22Rv1 (cell line): Measurements from ENCODE around the gene PGS1.

Experiments used
- H3K27ac ChIP-seq: fragments of 450-650 bp; 2 replicates; pipeline ENCODE4 v1.5.1; 2017
- ZFX ChIP-seq: fragments of 450-650 bp; IDR thresholded peaks from 2 replicates; pipeline ENCODE4 v1.6.1; 2017; ENCODE audit warnings: antibody characterized with exemption, borderline replicate concordance
- TF ChIP-seq, protein P1 (sequence below): fragments of 450-650 bp; IDR thresholded peaks from 2 replicates; pipeline ENCODE4 v1.5.1; 2017; ENCODE audit warnings: mild to moderate bottlenecking

Gene PGS1

DNA sequence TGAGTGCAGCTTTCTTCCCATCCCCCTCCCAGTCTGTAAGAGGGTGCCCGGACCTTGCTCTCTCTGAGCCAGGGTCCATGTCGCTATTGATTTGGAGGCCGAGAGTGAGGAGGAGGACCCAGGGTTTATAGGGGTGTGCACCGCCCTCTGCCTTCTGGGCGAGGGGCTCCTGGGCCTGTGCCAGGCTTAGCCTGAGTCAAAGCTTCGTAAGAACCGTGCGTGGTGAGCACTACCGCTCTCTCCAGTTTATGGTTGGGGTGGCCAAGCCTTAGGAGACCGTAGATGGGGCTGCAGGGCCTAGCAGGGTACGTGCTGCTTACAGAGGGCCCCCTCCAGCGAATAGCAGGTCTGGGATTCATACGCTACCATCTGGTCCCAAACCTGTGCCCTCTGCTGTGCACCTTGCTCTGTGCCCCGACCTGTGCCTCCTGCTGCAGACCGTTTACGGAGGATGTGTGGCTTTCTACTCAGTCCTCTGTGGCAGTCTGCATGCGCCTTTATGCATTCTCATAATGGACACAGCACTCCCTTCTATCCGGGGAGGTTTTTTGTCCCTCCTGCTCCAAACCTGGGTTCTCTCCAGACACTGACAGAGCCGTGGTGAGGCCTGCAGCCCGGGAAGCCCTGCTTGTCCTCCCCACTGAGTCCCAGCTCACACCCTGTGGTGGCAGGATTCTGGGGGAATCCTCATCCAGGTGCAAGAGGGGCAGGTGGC is 54.7 kb downstream of the PGS1 start:
- no peak for TF ChIP-seq ZFX
- TF ChIP-seq, protein P1, sequence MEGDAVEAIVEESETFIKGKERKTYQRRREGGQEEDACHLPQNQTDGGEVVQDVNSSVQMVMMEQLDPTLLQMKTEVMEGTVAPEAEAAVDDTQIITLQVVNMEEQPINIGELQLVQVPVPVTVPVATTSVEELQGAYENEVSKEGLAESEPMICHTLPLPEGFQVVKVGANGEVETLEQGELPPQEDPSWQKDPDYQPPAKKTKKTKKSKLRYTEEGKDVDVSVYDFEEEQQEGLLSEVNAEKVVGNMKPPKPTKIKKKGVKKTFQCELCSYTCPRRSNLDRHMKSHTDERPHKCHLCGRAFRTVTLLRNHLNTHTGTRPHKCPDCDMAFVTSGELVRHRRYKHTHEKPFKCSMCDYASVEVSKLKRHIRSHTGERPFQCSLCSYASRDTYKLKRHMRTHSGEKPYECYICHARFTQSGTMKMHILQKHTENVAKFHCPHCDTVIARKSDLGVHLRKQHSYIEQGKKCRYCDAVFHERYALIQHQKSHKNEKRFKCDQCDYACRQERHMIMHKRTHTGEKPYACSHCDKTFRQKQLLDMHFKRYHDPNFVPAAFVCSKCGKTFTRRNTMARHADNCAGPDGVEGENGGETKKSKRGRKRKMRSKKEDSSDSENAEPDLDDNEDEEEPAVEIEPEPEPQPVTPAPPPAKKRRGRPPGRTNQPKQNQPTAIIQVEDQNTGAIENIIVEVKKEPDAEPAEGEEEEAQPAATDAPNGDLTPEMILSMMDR = no peak
- H3K27ac ChIP-seq = no peak overlapping the region

DNA sequence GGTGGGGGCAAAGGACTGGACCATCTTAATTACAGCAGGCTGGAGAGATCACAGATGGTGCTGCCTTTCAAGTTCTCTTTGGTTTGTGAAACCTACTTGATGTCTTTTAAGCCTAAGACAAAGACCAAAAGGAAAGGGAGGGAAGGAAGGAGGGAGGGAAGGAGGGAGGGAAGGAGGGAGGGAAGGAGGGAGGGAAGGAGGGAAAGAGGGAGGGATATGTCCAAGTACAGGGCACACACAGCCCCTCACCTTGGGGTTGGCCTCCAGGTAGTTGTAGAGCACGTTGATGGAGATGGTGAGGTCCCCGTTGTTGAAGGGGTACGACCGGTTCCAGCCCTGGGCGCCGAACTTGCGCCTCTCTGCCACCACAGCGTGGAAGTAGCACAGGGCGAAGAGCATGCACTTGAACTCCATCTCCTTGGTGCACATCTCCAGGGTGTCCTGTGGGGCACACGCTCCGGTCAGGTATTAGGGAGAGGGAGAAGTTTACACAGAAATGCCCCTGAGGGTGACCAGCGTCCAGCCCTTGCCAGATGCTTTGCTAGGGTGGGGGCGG is 55.4 kb downstream of the PGS1 start:
- TF ChIP-seq ZFX = no peak
- TF ChIP-seq, protein P1 = no peak
- H3K27ac ChIP-seq = no peak overlapping the region

DNA sequence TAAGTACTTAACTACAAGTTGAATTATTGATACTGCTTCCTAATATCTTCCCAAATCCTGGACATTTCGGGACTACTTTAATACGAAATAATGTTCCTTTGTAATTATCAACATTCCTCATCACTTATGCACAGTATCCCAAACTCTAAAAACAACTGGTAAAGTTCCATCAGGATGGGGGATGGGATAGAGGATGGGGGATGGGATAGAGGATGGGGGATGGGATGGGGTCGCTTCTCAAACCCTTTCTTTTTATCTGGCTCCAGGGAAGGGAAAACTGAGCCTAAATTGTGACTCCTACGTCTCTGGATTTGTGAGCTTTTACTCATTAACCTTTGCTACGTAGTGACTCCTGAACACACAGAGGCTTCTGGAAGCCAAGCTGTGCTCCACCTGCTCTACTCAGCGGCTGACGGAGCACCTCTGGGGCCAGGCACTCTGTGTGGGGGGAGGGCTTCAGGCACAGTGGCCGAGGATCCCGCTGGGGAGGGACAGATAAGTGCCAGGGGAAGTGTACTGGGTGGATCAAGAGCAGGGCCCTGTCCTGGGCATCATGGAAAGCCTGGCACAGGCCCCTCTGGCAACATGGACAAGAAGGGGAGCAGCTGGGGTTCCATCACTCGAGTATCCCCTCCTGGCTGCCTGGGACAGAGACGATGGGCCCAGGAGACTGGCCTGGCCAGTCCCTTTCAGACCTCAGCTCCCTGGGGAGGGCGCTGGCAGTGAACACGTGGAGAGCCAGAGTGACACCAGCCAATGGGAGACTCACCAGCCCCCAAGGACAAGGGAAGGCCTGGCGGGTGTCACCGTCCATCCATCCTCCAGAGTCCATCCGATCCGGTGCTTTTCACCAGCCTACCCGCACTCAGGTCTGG is 56.2 kb downstream of the PGS1 start:
- TF ChIP-seq, protein P1 = no peak
- TF ChIP-seq ZFX = no peak
- H3K27ac ChIP-seq = no peak overlapping the region

DNA sequence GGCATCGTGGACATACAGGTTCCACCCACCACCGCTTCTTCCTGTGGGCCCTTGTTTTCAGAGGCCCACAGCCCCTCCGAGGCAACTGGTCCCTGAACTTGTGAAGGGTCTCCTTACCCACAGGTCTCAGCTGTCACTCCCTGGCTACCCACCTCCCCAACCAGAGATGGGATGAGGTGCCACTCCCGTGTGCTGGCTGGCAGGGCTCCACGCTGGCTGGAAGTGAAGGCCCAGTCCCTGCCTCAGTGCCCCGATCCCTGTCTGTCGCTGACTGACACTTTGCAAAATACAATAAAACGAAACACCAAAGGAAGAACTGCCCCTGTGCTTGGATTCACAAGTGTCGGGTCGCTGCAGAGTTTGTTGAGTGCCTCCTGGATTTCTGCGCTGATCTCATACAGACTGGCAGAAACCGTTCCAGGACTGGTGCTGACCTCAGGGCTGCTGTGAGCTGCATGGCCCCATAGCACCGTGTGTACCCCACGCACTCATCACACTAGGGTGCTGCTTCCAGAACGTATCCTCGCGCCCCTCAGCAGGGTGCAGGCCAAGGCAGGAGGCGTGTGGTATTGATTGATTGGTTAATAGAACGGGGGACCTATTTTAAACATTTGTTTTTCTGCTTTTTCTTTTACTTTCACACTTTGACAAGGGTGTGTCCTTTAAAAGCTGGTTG is 57.0 kb downstream of the PGS1 start:
- TF ChIP-seq, protein P1 = no peak
- TF ChIP-seq ZFX = no peak

DNA sequence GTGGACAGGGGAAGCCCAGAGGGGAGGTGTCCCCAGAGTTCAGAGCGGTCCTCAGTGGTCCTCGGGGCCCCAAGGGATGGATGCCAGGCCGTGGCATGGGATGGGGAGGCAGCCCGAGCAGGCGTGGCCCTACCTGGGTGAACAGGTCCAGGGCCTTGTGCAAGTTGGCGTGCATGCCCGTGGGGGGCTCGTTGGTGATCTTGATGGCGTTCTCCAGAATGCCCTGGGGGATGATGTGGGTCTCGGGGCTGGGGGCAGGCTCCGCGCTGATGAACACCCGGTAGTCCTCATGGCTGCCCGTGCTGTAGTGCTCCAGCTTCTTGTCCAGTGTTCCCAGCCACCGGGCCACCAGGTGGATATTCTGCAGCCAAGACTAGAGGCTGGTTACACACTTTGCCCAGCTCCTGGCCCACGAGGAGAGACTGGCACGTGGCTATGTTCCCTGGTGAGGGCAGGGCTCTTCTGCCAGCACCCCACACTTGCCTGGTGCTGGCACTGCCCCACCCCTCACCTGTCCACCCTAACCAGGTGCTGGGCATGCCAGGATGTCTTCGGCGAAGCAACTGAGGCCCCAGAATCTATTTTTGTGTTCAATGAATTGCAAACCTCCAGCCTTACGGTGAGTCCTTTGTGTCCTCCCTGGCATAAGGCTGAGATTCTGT is 59.2 kb downstream of the PGS1 start:
- TF ChIP-seq ZFX = no peak
- TF ChIP-seq, protein P1 = no peak
- no peak overlapping the region for H3K27ac ChIP-seq

More for the DNA sequence above, 57.0 kb downstream of the PGS1 start:
- no peak overlapping the region for H3K27ac ChIP-seq

DNA sequence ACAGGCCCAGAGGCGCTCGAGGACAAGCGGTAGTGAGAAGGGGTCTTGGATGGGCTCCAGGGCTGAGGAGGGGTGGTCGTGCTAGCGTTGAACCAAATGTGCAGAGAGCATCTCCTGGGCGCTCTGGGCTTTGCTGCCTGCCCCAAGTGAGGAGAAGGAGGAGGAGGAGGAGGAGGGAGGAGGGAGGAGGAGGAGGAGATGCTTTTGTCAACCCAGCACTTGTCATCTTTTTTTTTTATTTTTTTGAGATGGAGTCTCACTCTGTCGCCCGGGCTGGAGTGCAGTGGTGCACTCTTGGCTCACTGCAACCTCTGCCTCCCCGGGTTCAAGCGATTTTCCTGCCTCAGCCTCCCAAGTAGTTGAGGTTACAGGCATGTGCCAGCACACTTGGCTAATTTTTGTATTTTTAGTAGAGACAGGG is 59.8 kb downstream of the PGS1 start:
- H3K27ac ChIP-seq = no peak overlapping the region
- TF ChIP-seq, protein P1 = no peak
- TF ChIP-seq ZFX = no peak
